Transverse colon (tissue), 3 donors: ENCODE measurements around the gene OR2Z1.

ENCODE experiments used
- CTCF ChIP-seq, 5 experiments: fragments of 200-600 bp in 3 of 5; fragments of 450-650 bp in 2 of 5; sonication (generic) in 3 of 5; IDR thresholded peaks; 1 replicate in 2 of 5; 2 replicates in 3 of 5; pipeline ENCODE4 v1.5.1; 2016 to 2017; ENCODE audit warnings: antibody characterized with exemption in 5 of 5, inconsistent platforms in 3 of 5, mild to moderate bottlenecking in 2 of 5, moderate library complexity in 1 of 5
- EP300 ChIP-seq: sonication (generic); formaldehyde crosslinking; IDR thresholded peaks from one replicate; pipeline ENCODE4 v1.6.1; 2017; ENCODE audit warnings: antibody characterized with exemption, low read depth
- POLR2A ChIP-seq: fragments of 450-650 bp; IDR thresholded peaks from one replicate; pipeline ENCODE4 v1.6.1; 2016; ENCODE audit warnings: antibody characterized with exemption, mild to moderate bottlenecking, moderate library complexity

DNA sequence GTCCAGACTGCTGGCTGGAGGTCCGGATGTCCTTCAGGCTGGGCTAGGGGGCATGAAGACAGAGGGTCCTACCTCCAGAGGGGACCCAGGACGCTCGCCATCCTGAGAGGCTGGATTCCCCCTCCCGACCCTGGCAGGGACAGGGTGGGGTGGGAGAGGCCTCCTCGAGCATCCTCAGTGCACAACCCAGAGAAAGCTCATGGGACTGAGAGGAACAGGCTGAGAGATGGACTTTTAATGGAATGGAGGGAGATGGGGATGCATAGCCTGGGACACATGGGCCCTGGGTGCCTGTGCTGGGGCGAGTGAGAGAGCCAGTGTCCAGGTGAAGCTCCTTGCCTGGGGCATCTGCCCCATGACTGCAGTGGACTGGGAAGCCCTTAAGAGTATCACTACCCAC lies 25.9 kb upstream of the OR2Z1 start:
- TF ChIP-seq CTCF (IDR thresholded peaks at IDR 0.05) (no peak), POLR2A (no peak), EP300 (no peak)
